ENCODE data around the gene SLC24A3.

Gene SLC24A3

GRCh38 chr20:19522836-19523590, 310.6 kb downstream of the SLC24A3 start:
- H3K9ac ChIP-seq (ENCODE audit: insufficient read length), result no peak overlapping the region
- peaks cover 7% of the 10 kb centered on the region; the same call in 1 of the 2 replicates for H3K36me3 ChIP-seq (ENCODE audit: insufficient read depth, low read length)
- no peak for DNase-seq (ENCODE audit: low read depth, low spot score)
- H3K27ac ChIP-seq, result no peak overlapping the region
- TF ChIP-seq FOXP2 (optimal IDR thresholded peaks at IDR 0.05; ENCODE audit: control extremely low read depth, extremely low read length, insufficient read depth), result no peak
- TF ChIP-seq EZH2 (IDR thresholded peaks at IDR 0.05), result no peak
- no peak for TF ChIP-seq POLR2AphosphoS5 (IDR thresholded peaks at IDR 0.05; ENCODE audit: borderline replicate concordance, low read depth, low read length)
- H3K9me3 ChIP-seq (ENCODE audit: low read depth, low read length), result no peaks in the 10 kb centered on the region
- H3K4me3 ChIP-seq, result no peak overlapping the region

- no peak for DNase-seq (ENCODE audit: low read depth, low spot score)
- peaks cover 7% of the 10 kb centered on the region; the same call in 1 of the 2 replicates for H3K36me3 ChIP-seq (ENCODE audit: insufficient read depth, low read length)
Observed at GRCh38 chr20:19524691-19525090, 312.2 kb downstream of the SLC24A3 start.

GRCh38 chr20:19527509-19527908, 315.1 kb downstream of the SLC24A3 start:
- Histone ChIP-seq H3K9ac (ENCODE audit: insufficient read length) (no peak overlapping the region), H3K4me3 (no peak overlapping the region), H3K9me3 (ENCODE audit: low read depth, low read length) (no peaks in the 10 kb centered on the region), H3K27ac (no peak overlapping the region), H3K36me3 (ENCODE audit: insufficient read depth, low read length) (0 out of 2 replicates have a peak, but pooled peaks cover 3% of the 10 kb centered on the region)
- TF ChIP-seq POLR2AphosphoS5 (IDR thresholded peaks at IDR 0.05; ENCODE audit: borderline replicate concordance, low read depth, low read length), result no peak
- TF ChIP-seq FOXP2 (optimal IDR thresholded peaks at IDR 0.05; ENCODE audit: control extremely low read depth, extremely low read length, insufficient read depth), result no peak
- no peak for TF ChIP-seq EZH2 (IDR thresholded peaks at IDR 0.05)
- DNase-seq (ENCODE audit: low read depth, low spot score), result no peak

More at GRCh38 chr20:19524691-19525090, 312.2 kb downstream of the SLC24A3 start:
- H3K9ac ChIP-seq (ENCODE audit: insufficient read length), result no peak overlapping the region
- no peaks in the 10 kb centered on the region for H3K9me3 ChIP-seq (ENCODE audit: low read depth, low read length)
- TF ChIP-seq FOXP2 (optimal IDR thresholded peaks at IDR 0.05; ENCODE audit: control extremely low read depth, extremely low read length, insufficient read depth) (no peak), EZH2 (IDR thresholded peaks at IDR 0.05) (no peak), POLR2AphosphoS5 (IDR thresholded peaks at IDR 0.05; ENCODE audit: borderline replicate concordance, low read depth, low read length) (no peak)
- no peak overlapping the region for H3K4me3 ChIP-seq
- no peak overlapping the region for H3K27ac ChIP-seq

GRCh38 chr20:19528286-19529030, 316.0 kb downstream of the SLC24A3 start:
- Histone ChIP-seq H3K36me3 (ENCODE audit: insufficient read depth, low read length) (0 out of 2 replicates have a peak, but pooled peaks cover 4% of the 10 kb centered on the region), H3K4me3 (no peak overlapping the region), H3K9me3 (ENCODE audit: low read depth, low read length) (no peaks in the 10 kb centered on the region), H3K27ac (no peak overlapping the region), H3K9ac (ENCODE audit: insufficient read length) (no peak overlapping the region)
- no peak for DNase-seq (ENCODE audit: low read depth, low spot score)
- TF ChIP-seq FOXP2 (optimal IDR thresholded peaks at IDR 0.05; ENCODE audit: control extremely low read depth, extremely low read length, insufficient read depth) (no peak), POLR2AphosphoS5 (IDR thresholded peaks at IDR 0.05; ENCODE audit: borderline replicate concordance, low read depth, low read length) (no peak), EZH2 (IDR thresholded peaks at IDR 0.05) (no peak)

GRCh38 chr20:19530006-19530405, 317.6 kb downstream of the SLC24A3 start:
- no peak overlapping the region for H3K9ac ChIP-seq (ENCODE audit: insufficient read length)
- TF ChIP-seq EZH2 (IDR thresholded peaks at IDR 0.05) (no peak), FOXP2 (optimal IDR thresholded peaks at IDR 0.05; ENCODE audit: control extremely low read depth, extremely low read length, insufficient read depth) (no peak), POLR2AphosphoS5 (IDR thresholded peaks at IDR 0.05; ENCODE audit: borderline replicate concordance, low read depth, low read length) (no peak)
- H3K27ac ChIP-seq, result no peak overlapping the region
- no peak overlapping the region for H3K4me3 ChIP-seq
- H3K9me3 ChIP-seq (ENCODE audit: low read depth, low read length), result no peaks in the 10 kb centered on the region
- 0 out of 2 replicates have a peak, but pooled peaks cover 4% of the 10 kb centered on the region for H3K36me3 ChIP-seq (ENCODE audit: insufficient read depth, low read length)
- DNase-seq (ENCODE audit: low read depth, low spot score), result no peak

GRCh38 chr20:19531446-19531845, 319.0 kb downstream of the SLC24A3 start:
- Histone ChIP-seq H3K4me3 (no peak overlapping the region), H3K9me3 (ENCODE audit: low read depth, low read length) (peaks cover 5% of the 10 kb centered on the region; the same call in 1 of the 2 replicates), H3K36me3 (ENCODE audit: insufficient read depth, low read length) (0 out of 2 replicates have a peak, but pooled peaks cover 4% of the 10 kb centered on the region), H3K9ac (ENCODE audit: insufficient read length) (no peak overlapping the region), H3K27ac (no peak overlapping the region)
- no peak for DNase-seq (ENCODE audit: low read depth, low spot score)
- TF ChIP-seq EZH2 (IDR thresholded peaks at IDR 0.05), result no peak
- no peak for TF ChIP-seq FOXP2 (optimal IDR thresholded peaks at IDR 0.05; ENCODE audit: control extremely low read depth, extremely low read length, insufficient read depth)
- TF ChIP-seq POLR2AphosphoS5 (IDR thresholded peaks at IDR 0.05; ENCODE audit: borderline replicate concordance, low read depth, low read length), result no peak

- peaks cover 5% of the 10 kb centered on the region; the same call in 1 of the 2 replicates for H3K9me3 ChIP-seq (ENCODE audit: low read depth, low read length)
- H3K9ac ChIP-seq (ENCODE audit: insufficient read length), result no peak overlapping the region
- no peak for DNase-seq (ENCODE audit: low read depth, low spot score)
- no peak overlapping the region for H3K4me3 ChIP-seq
- H3K27ac ChIP-seq, result no peak overlapping the region
- TF ChIP-seq POLR2AphosphoS5 (IDR thresholded peaks at IDR 0.05; ENCODE audit: borderline replicate concordance, low read depth, low read length), result no peak
- no peak for TF ChIP-seq FOXP2 (optimal IDR thresholded peaks at IDR 0.05; ENCODE audit: control extremely low read depth, extremely low read length, insufficient read depth)
- TF ChIP-seq EZH2 (IDR thresholded peaks at IDR 0.05), result no peak
- no peaks in the 10 kb centered on the region for H3K36me3 ChIP-seq (ENCODE audit: insufficient read depth, low read length)
Observed at GRCh38 chr20:19538556-19538955, 326.1 kb downstream of the SLC24A3 start.

- H3K9me3 ChIP-seq (ENCODE audit: low read depth, low read length), result peaks cover 5% of the 10 kb centered on the region; the same call in 1 of the 2 replicates
- TF ChIP-seq FOXP2 (optimal IDR thresholded peaks at IDR 0.05; ENCODE audit: control extremely low read depth, extremely low read length, insufficient read depth), result no peak
- TF ChIP-seq EZH2 (IDR thresholded peaks at IDR 0.05), result no peak
- no peak for TF ChIP-seq POLR2AphosphoS5 (IDR thresholded peaks at IDR 0.05; ENCODE audit: borderline replicate concordance, low read depth, low read length)
- no peaks in the 10 kb centered on the region for H3K36me3 ChIP-seq (ENCODE audit: insufficient read depth, low read length)
- H3K27ac ChIP-seq, result no peak overlapping the region
- H3K9ac ChIP-seq (ENCODE audit: insufficient read length), result no peak overlapping the region
- H3K4me3 ChIP-seq, result no peak overlapping the region
- no peak for DNase-seq (ENCODE audit: low read depth, low spot score)
Observed at GRCh38 chr20:19539191-19539590, 326.7 kb downstream of the SLC24A3 start.
